Cardiac fibroblast (primary cell): ENCODE results near the gene SAP30.

Source experiments
- DNase-seq, 2 donors: peaks; one replicate each; pipeline versions ENCODE4 v3.0.0 to v3.0.0-alpha.2; 2010; ENCODE audit warnings: low read depth in 2 of 2
- H3K4me3 ChIP-seq, 2 donors: replicated peaks in 1 of 2; 1 replicate in 1 of 2; 2 replicates in 1 of 2; pipeline ENCODE4 v1.5.1; 2011; ENCODE audit warnings: low read depth in 2 of 2, low read length in 2 of 2, mild to moderate bottlenecking in 2 of 2, moderate library complexity in 1 of 2
- CTCF ChIP-seq: IDR thresholded peaks from one replicate; pipeline ENCODE4 v1.5.1; 2011; ENCODE audit warnings: low read depth, mild to moderate bottlenecking, low read length, inconsistent platforms

SAP30 gene

GRCh38 chr4:173346074-173346473, 24.7 kb upstream of the SAP30 start:
- TF ChIP-seq CTCF, result no peak
- DNase-seq, result peak; percentile 27 to 38
- H3K4me3 ChIP-seq, result no peak overlapping the region

- no peak for TF ChIP-seq CTCF
- H3K4me3 ChIP-seq, result no peak overlapping the region
These were observed 23.3 kb upstream of the SAP30 start for GRCh38 chr4:173347467-173347866.

GRCh38 chr4:173357939-173358338, 12.8 kb upstream of the SAP30 start:
- no peak overlapping the region for H3K4me3 ChIP-seq
- TF ChIP-seq CTCF, result no peak
- no peak for DNase-seq

More at GRCh38 chr4:173347467-173347866, 23.3 kb upstream of the SAP30 start:
- DNase-seq, result no peak

DNA sequence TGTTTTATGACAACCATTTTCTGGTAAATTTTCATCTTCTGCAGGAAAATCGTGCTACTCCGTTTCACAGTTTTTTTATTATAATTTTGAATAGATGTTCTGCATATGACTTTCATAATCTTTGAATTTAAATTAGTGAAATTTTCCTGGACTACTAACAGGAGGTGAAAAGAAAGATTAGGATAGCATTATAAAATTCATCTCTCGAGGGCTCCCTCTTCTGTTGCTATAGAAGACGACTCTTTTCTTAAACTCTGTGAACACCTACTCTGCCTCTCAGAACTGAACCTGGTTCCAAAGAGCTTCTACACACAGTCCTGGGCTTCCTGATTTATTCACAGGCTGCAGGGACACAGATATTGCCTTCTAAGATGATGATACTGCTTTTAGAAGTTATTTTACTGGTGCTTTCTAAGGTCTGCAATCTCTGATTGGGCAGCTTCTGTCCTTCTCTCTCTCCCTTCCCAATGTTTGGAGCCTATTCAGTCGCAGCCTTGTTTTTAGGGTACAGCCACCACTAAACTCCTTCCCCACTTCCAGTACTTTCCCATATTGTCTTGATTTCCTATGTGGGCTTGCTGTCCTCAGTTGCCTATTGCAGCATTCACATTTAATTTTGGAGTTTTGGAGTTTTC, 10.1 kb upstream of the SAP30 start:
- H3K4me3 ChIP-seq, result no peak overlapping the region
- peak; percentile 24 for TF ChIP-seq CTCF
- DNase-seq, result peak; percentile 37 to 40

DNA sequence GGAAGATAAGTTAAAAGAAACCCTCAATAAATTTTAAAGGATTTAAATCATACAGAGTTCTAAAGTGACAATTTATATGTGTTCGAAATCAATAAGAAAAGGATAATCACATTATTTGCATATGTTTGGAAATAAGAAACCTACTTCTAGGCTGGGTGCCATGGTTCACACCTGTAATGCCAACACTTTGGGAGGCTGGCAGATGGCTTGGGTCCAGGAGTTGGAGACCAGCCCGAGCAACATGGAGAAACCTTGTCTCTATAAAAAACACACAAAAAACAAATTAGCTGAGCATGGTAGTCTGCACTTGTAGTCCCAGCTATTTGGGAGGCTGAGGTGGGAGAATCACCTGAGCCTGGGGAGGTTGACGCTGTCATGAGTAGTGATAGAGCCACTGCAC, 8.1 kb upstream of the SAP30 start:
- H3K4me3 ChIP-seq, result no peak overlapping the region
- no peak for DNase-seq
- TF ChIP-seq CTCF, result no peak

DNA sequence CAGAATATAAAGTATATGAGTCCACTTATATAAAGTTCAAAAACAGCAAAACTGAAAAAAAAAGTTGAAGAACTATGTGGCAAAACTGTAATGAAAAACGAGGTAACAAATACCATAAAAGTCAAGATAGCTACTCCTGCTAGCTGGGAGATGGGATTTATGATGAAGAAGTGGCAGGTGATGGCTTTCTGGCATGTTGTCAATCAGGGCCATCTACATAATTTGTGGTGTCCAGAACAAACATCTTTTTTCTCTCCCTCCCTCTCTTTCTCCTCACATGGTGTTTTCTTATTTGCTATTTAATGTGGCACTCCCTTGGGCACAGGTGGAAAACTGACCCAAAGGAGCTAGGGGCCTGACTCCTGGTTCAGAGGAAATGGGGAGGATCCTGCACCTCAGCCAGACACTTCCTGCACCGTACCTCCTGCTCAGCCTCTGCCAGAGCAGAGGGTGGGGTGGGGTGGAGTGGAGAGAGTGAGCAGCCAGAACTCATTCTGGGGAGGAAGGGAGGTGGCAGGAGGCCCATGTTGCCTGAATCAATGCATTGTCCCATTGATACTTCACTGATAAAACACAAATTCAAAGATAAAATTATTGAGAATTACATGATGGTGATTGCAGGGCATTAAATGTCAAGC, 5.3 kb upstream of the SAP30 start:
- no peak overlapping the region for H3K4me3 ChIP-seq
- DNase-seq, result no peak
- no peak for TF ChIP-seq CTCF
